WERI-Rb-1 (cell line): ENCODE results near the gene ACTN2.

ENCODE experiments used
- DNase-seq: peaks from one replicate; pipeline ENCODE4 v3.0.0-alpha.2; 2020
- H3K27ac ChIP-seq: fragments of 250-450 bp; sonication (Bioruptor Pico); 2 replicates; pipeline ENCODE4 v1.5.1; 2020; ENCODE audit warnings: mild to moderate bottlenecking, moderate library complexity
- H3K27me3 ChIP-seq: fragments of 250-450 bp; sonication (Bioruptor Pico); 2 replicates; pipeline ENCODE4 v1.5.1; 2021; ENCODE audit warnings: mild to moderate bottlenecking, low read depth, moderate library complexity; ENCODE audit not compliant: insufficient read depth, severe bottlenecking
- H3K36me3 ChIP-seq: fragments of 250-450 bp; sonication (Bioruptor Pico); 2 replicates; pipeline ENCODE4 v1.5.1; 2020; ENCODE audit warnings: mild to moderate bottlenecking, moderate library complexity
- H3K4me3 ChIP-seq: 2 replicates; pipeline ENCODE4 v1.5.1; 2011; ENCODE audit warnings: low read depth, mild to moderate bottlenecking, control low read depth, low read length
- H3K9me3 ChIP-seq: fragments of 250-450 bp; sonication (Bioruptor Pico); 2 replicates; pipeline ENCODE4 v1.5.1; 2021; ENCODE audit warnings: mild to moderate bottlenecking, moderate library complexity; ENCODE audit not compliant: severe bottlenecking
- TF ChIP-seq, protein P1 (sequence below): IDR thresholded peaks from 2 replicates; pipeline ENCODE4 v1.5.1; 2011; ENCODE audit warnings: low read depth, mild to moderate bottlenecking, control low read depth, inconsistent platforms, low read length

The ACTN2 gene

GRCh38 chr1:236733653-236734052 is 47.4 kb downstream of the ACTN2 start:
- H3K9me3 ChIP-seq = no peaks in the 10 kb centered on the region
- DNase-seq = no peak
- no peak overlapping the region for H3K4me3 ChIP-seq
- no peaks in the 10 kb centered on the region for H3K36me3 ChIP-seq
- no peaks in the 10 kb centered on the region for H3K27me3 ChIP-seq
- TF ChIP-seq, protein P1, sequence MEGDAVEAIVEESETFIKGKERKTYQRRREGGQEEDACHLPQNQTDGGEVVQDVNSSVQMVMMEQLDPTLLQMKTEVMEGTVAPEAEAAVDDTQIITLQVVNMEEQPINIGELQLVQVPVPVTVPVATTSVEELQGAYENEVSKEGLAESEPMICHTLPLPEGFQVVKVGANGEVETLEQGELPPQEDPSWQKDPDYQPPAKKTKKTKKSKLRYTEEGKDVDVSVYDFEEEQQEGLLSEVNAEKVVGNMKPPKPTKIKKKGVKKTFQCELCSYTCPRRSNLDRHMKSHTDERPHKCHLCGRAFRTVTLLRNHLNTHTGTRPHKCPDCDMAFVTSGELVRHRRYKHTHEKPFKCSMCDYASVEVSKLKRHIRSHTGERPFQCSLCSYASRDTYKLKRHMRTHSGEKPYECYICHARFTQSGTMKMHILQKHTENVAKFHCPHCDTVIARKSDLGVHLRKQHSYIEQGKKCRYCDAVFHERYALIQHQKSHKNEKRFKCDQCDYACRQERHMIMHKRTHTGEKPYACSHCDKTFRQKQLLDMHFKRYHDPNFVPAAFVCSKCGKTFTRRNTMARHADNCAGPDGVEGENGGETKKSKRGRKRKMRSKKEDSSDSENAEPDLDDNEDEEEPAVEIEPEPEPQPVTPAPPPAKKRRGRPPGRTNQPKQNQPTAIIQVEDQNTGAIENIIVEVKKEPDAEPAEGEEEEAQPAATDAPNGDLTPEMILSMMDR = no peak
- H3K27ac ChIP-seq = no peak overlapping the region

GRCh38 chr1:236734141-236734765 is 48.0 kb downstream of the ACTN2 start:
- H3K27me3 ChIP-seq = no peaks in the 10 kb centered on the region
- H3K4me3 ChIP-seq = no peak overlapping the region
- H3K9me3 ChIP-seq = no peaks in the 10 kb centered on the region
- H3K36me3 ChIP-seq = no peaks in the 10 kb centered on the region
- H3K27ac ChIP-seq = no peak overlapping the region
- TF ChIP-seq, protein P1 = no peak
- DNase-seq = no peak

- no peak for DNase-seq
- Histone ChIP-seq H3K27me3 (no peaks in the 10 kb centered on the region), H3K9me3 (no peaks in the 10 kb centered on the region), H3K36me3 (no peaks in the 10 kb centered on the region), H3K4me3 (no peak overlapping the region), H3K27ac (no peak overlapping the region)
- TF ChIP-seq, protein P1 = no peak
Measured at GRCh38 chr1:236736761-236737160, 50.5 kb downstream of the ACTN2 start.

DNA sequence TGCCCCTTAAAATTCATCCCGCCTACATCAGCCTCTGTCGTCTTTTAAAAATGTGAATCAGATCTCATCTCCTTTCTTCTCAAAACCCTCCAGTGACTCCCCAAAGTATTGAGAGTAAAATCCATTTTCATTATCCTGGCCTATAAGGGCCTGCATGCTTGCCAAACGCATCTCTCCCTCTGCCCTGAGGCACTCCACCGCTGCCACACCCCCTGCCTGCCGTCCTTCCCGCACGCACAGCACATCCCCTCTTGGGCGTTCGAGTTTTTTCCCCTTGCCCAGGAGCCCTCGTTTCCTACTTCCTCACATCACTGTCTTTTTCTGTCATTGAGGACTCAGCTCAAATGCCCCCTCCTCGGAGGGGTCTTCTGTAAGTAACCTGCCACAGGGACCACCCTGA is 55.5 kb downstream of the ACTN2 start:
- TF ChIP-seq, protein P1 = no peak
- DNase-seq = no peak
- Histone ChIP-seq H3K36me3 (no peaks in the 10 kb centered on the region), H3K4me3 (no peak overlapping the region), H3K9me3 (no peaks in the 10 kb centered on the region), H3K27me3 (no peaks in the 10 kb centered on the region), H3K27ac (no peak overlapping the region)

DNA sequence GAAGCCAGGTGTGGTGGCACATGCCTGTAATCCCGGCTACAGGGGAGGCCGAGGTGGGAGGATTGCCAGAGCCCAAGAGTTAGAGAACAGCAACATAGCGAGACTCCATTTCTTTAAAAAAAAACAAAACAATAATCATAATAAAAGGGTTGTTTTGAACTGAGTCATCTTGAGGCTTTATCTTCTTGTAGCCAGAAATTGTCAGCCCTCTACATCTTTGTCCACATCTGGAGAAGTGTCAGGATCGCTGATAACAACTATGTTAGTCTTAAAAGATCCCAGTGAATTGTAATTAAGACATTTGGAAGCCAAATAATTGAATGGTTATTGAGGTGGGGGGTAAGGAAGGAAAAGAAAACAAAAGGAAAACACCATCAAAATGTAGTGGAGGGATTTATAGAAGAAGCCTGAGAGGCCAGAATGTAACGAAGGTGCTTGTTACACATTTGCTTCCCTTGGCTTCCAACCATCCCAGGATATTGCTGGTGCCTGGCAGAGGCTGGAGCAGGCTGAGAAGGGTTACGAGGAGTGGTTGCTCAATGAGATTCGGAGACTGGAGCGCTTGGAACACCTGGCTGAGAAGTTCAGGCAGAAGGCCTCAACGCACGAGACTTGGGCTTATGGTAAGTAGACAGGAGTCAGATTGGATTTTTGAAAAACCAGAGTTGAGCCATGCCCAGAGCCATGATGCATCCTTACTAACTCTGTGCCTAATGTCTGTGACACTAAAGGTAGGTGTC is 56.3 kb downstream of the ACTN2 start:
- Histone ChIP-seq H3K4me3 (no peak overlapping the region), H3K9me3 (no peaks in the 10 kb centered on the region), H3K36me3 (no peaks in the 10 kb centered on the region), H3K27me3 (no peaks in the 10 kb centered on the region), H3K27ac (no peak overlapping the region)
- TF ChIP-seq, protein P1 = no peak
- DNase-seq = no peak
